ENCODE measurements around the gene TGFBR2. TPM values are rescaled to one million over a fixed set of nuclear protein-coding genes. Genes with fewer than 3 reads are reported as not detected.

TGFBR2 gene
- total RNA-seq, 1 experiment from 2014 or later = 22.5 TPM

GRCh38 chr3:30686176-30686575 lies 79.8 kb downstream of the TGFBR2 start (continued):
- TF ChIP-seq, protein P1, sequence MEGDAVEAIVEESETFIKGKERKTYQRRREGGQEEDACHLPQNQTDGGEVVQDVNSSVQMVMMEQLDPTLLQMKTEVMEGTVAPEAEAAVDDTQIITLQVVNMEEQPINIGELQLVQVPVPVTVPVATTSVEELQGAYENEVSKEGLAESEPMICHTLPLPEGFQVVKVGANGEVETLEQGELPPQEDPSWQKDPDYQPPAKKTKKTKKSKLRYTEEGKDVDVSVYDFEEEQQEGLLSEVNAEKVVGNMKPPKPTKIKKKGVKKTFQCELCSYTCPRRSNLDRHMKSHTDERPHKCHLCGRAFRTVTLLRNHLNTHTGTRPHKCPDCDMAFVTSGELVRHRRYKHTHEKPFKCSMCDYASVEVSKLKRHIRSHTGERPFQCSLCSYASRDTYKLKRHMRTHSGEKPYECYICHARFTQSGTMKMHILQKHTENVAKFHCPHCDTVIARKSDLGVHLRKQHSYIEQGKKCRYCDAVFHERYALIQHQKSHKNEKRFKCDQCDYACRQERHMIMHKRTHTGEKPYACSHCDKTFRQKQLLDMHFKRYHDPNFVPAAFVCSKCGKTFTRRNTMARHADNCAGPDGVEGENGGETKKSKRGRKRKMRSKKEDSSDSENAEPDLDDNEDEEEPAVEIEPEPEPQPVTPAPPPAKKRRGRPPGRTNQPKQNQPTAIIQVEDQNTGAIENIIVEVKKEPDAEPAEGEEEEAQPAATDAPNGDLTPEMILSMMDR (IDR thresholded peaks at IDR 0.05 in 2 of 3, conservative IDR thresholded peaks at IDR 0.05 in 1 of 3; ENCODE audit: borderline replicate concordance in 1 of 3, insufficient read depth in 1 of 3, low read depth in 2 of 3, low read length in 2 of 3) = no peak
- TF ChIP-seq EGR1 (IDR thresholded peaks at IDR 0.05; ENCODE audit: low read depth) (no peak), YY1 (IDR thresholded peaks at IDR 0.05; ENCODE audit: extremely low read depth, insufficient replicate concordance, low read depth, low read length) (no peak), RAD21 (IDR thresholded peaks at IDR 0.05; ENCODE audit: low read depth) (no peak)
- TF ChIP-seq, protein P2, sequence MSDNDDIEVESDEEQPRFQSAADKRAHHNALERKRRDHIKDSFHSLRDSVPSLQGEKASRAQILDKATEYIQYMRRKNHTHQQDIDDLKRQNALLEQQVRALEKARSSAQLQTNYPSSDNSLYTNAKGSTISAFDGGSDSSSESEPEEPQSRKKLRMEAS (IDR thresholded peaks at IDR 0.05) = no peak

DNA sequence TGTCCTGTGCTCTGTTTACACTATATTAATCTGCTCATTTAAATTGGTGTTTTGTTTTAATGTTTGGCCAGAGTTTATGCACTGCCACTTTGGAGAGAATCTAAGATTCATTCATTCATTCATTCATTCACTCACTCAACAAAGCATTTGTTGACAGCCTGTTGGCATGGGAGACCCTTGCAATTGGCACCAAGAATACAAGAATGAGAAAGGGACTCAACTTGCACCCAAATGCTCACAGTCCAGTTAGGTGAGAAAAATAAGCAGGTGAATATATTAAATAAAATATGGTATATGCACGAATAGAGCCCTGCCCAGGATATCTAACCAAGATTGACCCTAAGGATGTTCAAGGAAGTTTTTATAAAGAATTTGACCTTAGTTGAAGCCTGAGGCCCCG lies 80.4 kb downstream of the TGFBR2 start:
- peaks cover 83% of the 10 kb centered on the region for H3K79me2 ChIP-seq (ENCODE audit: insufficient read depth, low read length)
- H3K4me3 ChIP-seq (replicated peaks in 1 of 2; ENCODE audit: low read depth in 1 of 2, low read length in 2 of 2) = no peak overlapping the region
- no peak for ATAC-seq
- TF ChIP-seq, protein P3, sequence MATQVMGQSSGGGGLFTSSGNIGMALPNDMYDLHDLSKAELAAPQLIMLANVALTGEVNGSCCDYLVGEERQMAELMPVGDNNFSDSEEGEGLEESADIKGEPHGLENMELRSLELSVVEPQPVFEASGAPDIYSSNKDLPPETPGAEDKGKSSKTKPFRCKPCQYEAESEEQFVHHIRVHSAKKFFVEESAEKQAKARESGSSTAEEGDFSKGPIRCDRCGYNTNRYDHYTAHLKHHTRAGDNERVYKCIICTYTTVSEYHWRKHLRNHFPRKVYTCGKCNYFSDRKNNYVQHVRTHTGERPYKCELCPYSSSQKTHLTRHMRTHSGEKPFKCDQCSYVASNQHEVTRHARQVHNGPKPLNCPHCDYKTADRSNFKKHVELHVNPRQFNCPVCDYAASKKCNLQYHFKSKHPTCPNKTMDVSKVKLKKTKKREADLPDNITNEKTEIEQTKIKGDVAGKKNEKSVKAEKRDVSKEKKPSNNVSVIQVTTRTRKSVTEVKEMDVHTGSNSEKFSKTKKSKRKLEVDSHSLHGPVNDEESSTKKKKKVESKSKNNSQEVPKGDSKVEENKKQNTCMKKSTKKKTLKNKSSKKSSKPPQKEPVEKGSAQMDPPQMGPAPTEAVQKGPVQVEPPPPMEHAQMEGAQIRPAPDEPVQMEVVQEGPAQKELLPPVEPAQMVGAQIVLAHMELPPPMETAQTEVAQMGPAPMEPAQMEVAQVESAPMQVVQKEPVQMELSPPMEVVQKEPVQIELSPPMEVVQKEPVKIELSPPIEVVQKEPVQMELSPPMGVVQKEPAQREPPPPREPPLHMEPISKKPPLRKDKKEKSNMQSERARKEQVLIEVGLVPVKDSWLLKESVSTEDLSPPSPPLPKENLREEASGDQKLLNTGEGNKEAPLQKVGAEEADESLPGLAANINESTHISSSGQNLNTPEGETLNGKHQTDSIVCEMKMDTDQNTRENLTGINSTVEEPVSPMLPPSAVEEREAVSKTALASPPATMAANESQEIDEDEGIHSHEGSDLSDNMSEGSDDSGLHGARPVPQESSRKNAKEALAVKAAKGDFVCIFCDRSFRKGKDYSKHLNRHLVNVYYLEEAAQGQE (IDR thresholded peaks at IDR 0.05; ENCODE audit: low read depth) = no peak
- no peak for TF ChIP-seq ZFX (IDR thresholded peaks at IDR 0.05)
- BruUV-seq (replicated peaks) = no TSS peak
- H3K9me3 ChIP-seq (ENCODE audit: control insufficient read depth in 1 of 2, insufficient read depth in 1 of 2, low read depth in 1 of 2, low read length in 2 of 2) = no peaks in the 10 kb centered on the region
- CTCF ChIA-PET = no interaction called here
- POLR2A ChIA-PET = no interaction called here
- no peak overlapping the region for H2AFZ ChIP-seq (ENCODE audit: low read depth, low read length, poor library complexity, severe bottlenecking)
- intact Hi-C loops (cut with micrococcal nuclease) = no loop called here
- no peak overlapping the region for H3K4me2 ChIP-seq (ENCODE audit: low read length)
- peaks cover 36 to 60% of the 10 kb centered on the region in 2 experiments for H3K4me1 ChIP-seq (ENCODE audit: control insufficient read depth in 1 of 2, insufficient read depth in 2 of 2, low read length in 2 of 2)
- no peaks in the 10 kb centered on the region for H3K9me2 ChIP-seq (ENCODE audit: insufficient read depth)
- peaks cover 6 to 42% of the 10 kb centered on the region in 2 experiments; a peak in 3 of 4 replicates for H3K36me3 ChIP-seq (ENCODE audit: control insufficient read depth in 1 of 2, insufficient read depth in 2 of 2, low read length in 2 of 2)
- H3K27ac ChIP-seq (ENCODE audit: low read depth, low read length) = no peak overlapping the region
- RAD21 ChIA-PET (ENCODE audit: low non-redundant PET in 1 of 2, low total read pairs in 2 of 2, uncharacterized antibody in 2 of 2, unreplicated experiment in 2 of 2) = no interaction called here
- no peaks in the 10 kb centered on the region for H3K27me3 ChIP-seq (ENCODE audit: insufficient read depth, low read length)
- DNase-seq (ENCODE audit: low read depth, low spot score) = no peak
- no peaks in the 10 kb centered on the region for H4K20me1 ChIP-seq (ENCODE audit: insufficient read depth)
- no peak overlapping the region for H3K9ac ChIP-seq (ENCODE audit: low read length)
